ENCODE results near the gene CUL4B. TPM values are rescaled to one million over a fixed set of nuclear protein-coding genes. Genes with fewer than 3 reads are reported as not detected.
A peak's percentile ranks its signal among the peaks of the same experiment; 100 is the strongest.
"Not testable (repeated sequence)": the region's sequence is repeated elsewhere in the genome, so short reads cannot be mapped to it uniquely, and the experiment has no call there.

CUL4B gene
- total RNA-seq, 1 experiment from 2014 or later, result 38.9 TPM

GRCh38 chrX:120477453-120477852, 83.3 kb downstream of the CUL4B start:
- CTCF ChIA-PET, result interaction anchor here (1.2 kb wide), 1 partner anchor 168 kb away, joined by 3 read pairs; no protein-coding TSS in a partner anchor
- no peak for TF ChIP-seq SMAD3 (CRISPR knock-in tag; IDR thresholded peaks at IDR 0.05; ENCODE audit: borderline replicate concordance)
- TF ChIP-seq FOXJ3 (CRISPR knock-in tag; IDR thresholded peaks at IDR 0.05; ENCODE audit: borderline replicate concordance), result no peak
- no peak for TF ChIP-seq STAT6 (CRISPR knock-in tag; conservative IDR thresholded peaks at IDR 0.05; ENCODE audit: low read depth)
- TF ChIP-seq GTF2I (CRISPR knock-in tag; conservative IDR thresholded peaks at IDR 0.05), result no peak
- no peak for TF ChIP-seq ZNF317 (CRISPR knock-in tag; IDR thresholded peaks at IDR 0.05; ENCODE audit: borderline replicate concordance, low read depth)
- no peak for TF ChIP-seq TEAD4 (CRISPR knock-in tag; IDR thresholded peaks at IDR 0.05)
- TF ChIP-seq ZNF396 (CRISPR knock-in tag; IDR thresholded peaks at IDR 0.05; ENCODE audit: borderline replicate concordance), result no peak
- TF ChIP-seq ZNF281 (CRISPR knock-in tag; IDR thresholded peaks at IDR 0.05), result no peak
- no peak for TF ChIP-seq NR3C1 (CRISPR knock-in tag; conservative IDR thresholded peaks at IDR 0.05; ENCODE audit: low read depth)
- no peak for TF ChIP-seq ZNF263 (CRISPR knock-in tag; IDR thresholded peaks at IDR 0.05; ENCODE audit: low read depth)
- TF ChIP-seq KAT7 (CRISPR knock-in tag; IDR thresholded peaks at IDR 0.05; ENCODE audit: borderline replicate concordance), result no peak
- no peak for TF ChIP-seq RELA (CRISPR knock-in tag; IDR thresholded peaks at IDR 0.05; ENCODE audit: borderline replicate concordance)
- POLR2A ChIA-PET, result no interaction called here
- Mint-ChIP-seq H3K4me3 (no peak overlapping the region), H3K27me3 (ENCODE audit: low read depth) (no peaks in the 10 kb centered on the region; the same call in 1 of the 2 replicates), H3K36me3 (no peaks in the 10 kb centered on the region), H3K4me1 (no peaks in the 10 kb centered on the region), H3K9me3 (no peaks in the 10 kb centered on the region), H3K27ac (no peak overlapping the region)
- ATAC-seq, result no peak
- no peak for DNase-seq (ENCODE audit: low spot score)

- H3K27me3 Mint-ChIP-seq (ENCODE audit: low read depth), result no peaks in the 10 kb centered on the region; the same call in 1 of the 2 replicates
- POLR2A ChIA-PET, result no interaction called here
- H3K36me3 Mint-ChIP-seq, result no peaks in the 10 kb centered on the region
- DNase-seq (ENCODE audit: low spot score) (no peak), ATAC-seq (no peak)
- TF ChIP-seq NR1H2 (CRISPR knock-in tag; IDR thresholded peaks at IDR 0.05), result no peak
- TF ChIP-seq ERG (CRISPR knock-in tag; IDR thresholded peaks at IDR 0.05), result no peak
- CTCF ChIA-PET, result interaction anchor here (0.7 kb wide), 1 partner anchor 24 kb away, joined by 3 read pairs; no protein-coding TSS in a partner anchor
- no peak overlapping the region for H3K27ac Mint-ChIP-seq
- no peaks in the 10 kb centered on the region for H3K4me1 Mint-ChIP-seq
- H3K9me3 Mint-ChIP-seq, result no peaks in the 10 kb centered on the region
- H3K4me3 Mint-ChIP-seq, result no peak overlapping the region
Observed at GRCh38 chrX:120476714-120477113, 84.0 kb downstream of the CUL4B start.

GRCh38 chrX:120475447-120475846, 85.3 kb downstream of the CUL4B start:
- POLR2A ChIA-PET; H3K27ac Mint-ChIP-seq; H3K4me3 Mint-ChIP-seq; H3K36me3 Mint-ChIP-seq; H3K9me3 Mint-ChIP-seq; ATAC-seq; DNase-seq (ENCODE audit: low spot score); H3K27me3 Mint-ChIP-seq (ENCODE audit: low read depth); H3K4me1 Mint-ChIP-seq: not testable (repeated sequence)
- peak; percentile 86; the same call in 1 of the 2 replicates for TF ChIP-seq HMGA2 (CRISPR knock-in tag; IDR thresholded peaks at IDR 0.05)
- CTCF ChIA-PET, result interaction anchor here (0.9 to 2.1 kb wide), 3 partner anchors 11 to 23 kb away, joined by 3 to 7 read pairs (median 6); no protein-coding TSS in a partner anchor

Other genes with a start within 250 kb of the CUL4B start
- 0.41 to 0.69 TPM (median 0.61 TPM) in 3 replicates for gene TMEM255A, start 249.5 kb downstream of the CUL4B start, total RNA-seq (2021)
- not detected in 3 replicates for gene ATP1B4, start 198.9 kb downstream of the CUL4B start, total RNA-seq (2021)
- gene LAMP2, start 91.7 kb downstream of the CUL4B start, total RNA-seq (2021), result 28.8 to 33.8 TPM (median 31.2 TPM) in 3 replicates
- gene MCTS1, start 43.1 kb upstream of the CUL4B start, total RNA-seq (2021), result 22.8 to 30.4 TPM (median 28.2 TPM) in 3 replicates
- gene C1GALT1C1, start 69.1 kb upstream of the CUL4B start, total RNA-seq (2021), result 12.9 to 17.0 TPM (median 15.5 TPM) in 3 replicates